Calu3 (cell line): ENCODE measurements around the gene ARL5B. TPM values are rescaled to one million over a fixed set of nuclear protein-coding genes. Genes with fewer than 3 reads are reported as not detected.

ENCODE experiments used
- BruUV-seq: library from RNA; stranded (reverse); fragments of 400-500 nt; replicated peaks from 2 replicates; lab custom pipeline; 2021; lab: Mats Ljungman, UMichigan
- CTCF ChIA-PET: fragments of 300-600 bp; sonication (Branson Sonifier 250); formaldehyde crosslinking; loops from one replicate; lab custom pipeline; 2022; ENCODE audit warnings: antibody characterized with exemption; lab: Charles Lee
- DNase-seq: peaks from one replicate; pipeline ENCODE4 v3.0.0; 2022
- H3K27ac Mint-ChIP-seq: one replicate; pipeline ENCODE4 v1.8.0; 2022; ENCODE audit warnings: mixed read lengths; ENCODE audit not compliant: unreplicated experiment
- H3K27me3 Mint-ChIP-seq: one replicate; pipeline ENCODE4 v1.8.0; 2022; ENCODE audit warnings: mixed read lengths; ENCODE audit not compliant: unreplicated experiment
- H3K36me3 Mint-ChIP-seq: one replicate; pipeline ENCODE4 v1.8.0; 2022; ENCODE audit warnings: mild to moderate bottlenecking, moderate library complexity, mixed read lengths; ENCODE audit not compliant: insufficient read depth, unreplicated experiment
- H3K4me1 Mint-ChIP-seq: one replicate; pipeline ENCODE4 v1.8.0; 2022; ENCODE audit warnings: mild to moderate bottlenecking, low read depth, mixed read lengths; ENCODE audit not compliant: unreplicated experiment
- H3K4me3 Mint-ChIP-seq: one replicate; pipeline ENCODE4 v1.8.0; 2022; ENCODE audit warnings: mild to moderate bottlenecking, low read depth, moderate library complexity, mixed read lengths; ENCODE audit not compliant: unreplicated experiment
- H3K9me3 Mint-ChIP-seq: one replicate; pipeline ENCODE4 v1.8.0; 2022; ENCODE audit warnings: low read depth, mixed read lengths; ENCODE audit not compliant: unreplicated experiment
- CTCF ChIP-seq: fragments of 200-600 bp; IDR thresholded peaks from one replicate; pipeline ENCODE4 v1.8.0; 2022; ENCODE audit warnings: antibody characterized with exemption; ENCODE audit not compliant: unreplicated experiment
- intact Hi-C: fragments of 100-400 bp; cut with micrococcal nuclease; formaldehyde crosslinking; loops from one replicate; pipeline ENCODE4 v1.10.0; 2022; ENCODE audit not compliant: unreplicated experiment
- total RNA-seq: library from RNA; stranded (reverse); gene quantifications from 2 replicates; pipeline ENCODE4 v1.2.3, GENCODE V29; 2022

Gene ARL5B
- total RNA-seq, 1 experiment from 2014 or later, result 15.3 TPM

GRCh38 chr10:18656724-18657123, 2.5 kb upstream of the ARL5B start:
- no peak overlapping the region for H3K4me3 Mint-ChIP-seq
- peaks cover 46% of the 10 kb centered on the region for H3K36me3 Mint-ChIP-seq
- no TSS peak for BruUV-seq
- intact Hi-C loops, result no loop called here
- CTCF ChIA-PET, result no interaction called here
- no peaks in the 10 kb centered on the region for H3K27me3 Mint-ChIP-seq
- peaks cover 9% of the 10 kb centered on the region for H3K4me1 Mint-ChIP-seq
- no peak overlapping the region for H3K27ac Mint-ChIP-seq
- TF ChIP-seq CTCF, result no peak
- no peak for DNase-seq
- H3K9me3 Mint-ChIP-seq, result no peaks in the 10 kb centered on the region

- Mint-ChIP-seq H3K9me3 (no peaks in the 10 kb centered on the region), H3K4me3 (peak overlapping the region; percentile 85), H3K36me3 (peaks cover 42% of the 10 kb centered on the region), H3K27me3 (no peaks in the 10 kb centered on the region), H3K4me1 (peaks cover 18% of the 10 kb centered on the region), H3K27ac (peak overlapping the region; percentile 82)
- no peak for DNase-seq
- CTCF ChIA-PET, result interaction anchor here (0.6 to 1.0 kb wide), 3 partner anchors 9 to 167 kb away, joined by 3 to 7 read pairs (median 3); no protein-coding TSS in a partner anchor
- TSS peak; percentile 88 for BruUV-seq
- TF ChIP-seq CTCF, result no peak
- intact Hi-C loops, result no loop called here
These were observed 733 bp upstream of the ARL5B start for GRCh38 chr10:18658271-18659124.

- TSS peak; percentile 40 for BruUV-seq
- Mint-ChIP-seq H3K4me1 (peaks cover 18% of the 10 kb centered on the region), H3K4me3 (peak overlapping the region; percentile 85), H3K27me3 (no peaks in the 10 kb centered on the region), H3K9me3 (no peaks in the 10 kb centered on the region), H3K27ac (peak overlapping the region; percentile 82), H3K36me3 (peaks cover 49% of the 10 kb centered on the region)
- intact Hi-C loops, result loop anchor here (10.0 kb wide), 1 partner anchor 55 kb away; no protein-coding TSS in a partner anchor
- TF ChIP-seq CTCF, result no peak
- DNase-seq, result peak; percentile 57
- CTCF ChIA-PET, result interaction anchor here (0.7 kb wide), 1 partner anchor 902 kb away, joined by 3 read pairs; no protein-coding TSS in a partner anchor
These were observed 746 bp downstream of the ARL5B start for GRCh38 chr10:18659819-18660535.

- intact Hi-C loops, result loop anchor here (10.0 kb wide), 1 partner anchor 54 kb away; no protein-coding TSS in a partner anchor
- CTCF ChIA-PET, result no interaction called here
- peak overlapping the region; percentile 85 for H3K4me3 Mint-ChIP-seq
- H3K36me3 Mint-ChIP-seq, result peaks cover 49% of the 10 kb centered on the region
- TF ChIP-seq CTCF, result no peak
- peaks cover 27% of the 10 kb centered on the region for H3K4me1 Mint-ChIP-seq
- H3K9me3 Mint-ChIP-seq, result no peaks in the 10 kb centered on the region
- no peak for DNase-seq
- no TSS peak for BruUV-seq
- no peaks in the 10 kb centered on the region for H3K27me3 Mint-ChIP-seq
- H3K27ac Mint-ChIP-seq, result peak overlapping the region; percentile 12
These were observed 1.7 kb downstream of the ARL5B start for GRCh38 chr10:18660816-18661431.
